Activated T-cell treated with anti-CD3 and anti-CD28 coated beads, Interleukin-2, amount 50 U/mL, for 4 hours (primary cell): ENCODE results near the gene UGT1A8. TPM values are rescaled to one million over a fixed set of nuclear protein-coding genes. Genes with fewer than 3 reads are reported as not detected.
"Not testable (repeated sequence)": the region's sequence is repeated elsewhere in the genome, so short reads cannot be mapped to it uniquely, and the experiment has no call there.

Experiments
- ATAC-seq, 2 donors: fragments of 200-7000 bp; cut with Tn5 transposase; one replicate each; pipeline ENCODE4 v1.10.0; 2021
- DNase-seq: peaks from one replicate; pipeline ENCODE4 v3.0.0-alpha.2; 2020
- H3K27me3 Mint-ChIP-seq: one replicate; pipeline ENCODE4 v1.8.0; 2021; ENCODE audit warnings: low read depth, mixed read lengths
- H3K36me3 Mint-ChIP-seq: one replicate; pipeline ENCODE4 v1.8.0; 2022; ENCODE audit warnings: mixed read lengths; ENCODE audit not compliant: insufficient read depth
- H3K4me1 Mint-ChIP-seq: one replicate; pipeline ENCODE4 v1.8.0; 2021; ENCODE audit warnings: low read depth, mixed read lengths
- H3K4me3 Mint-ChIP-seq: one replicate; pipeline ENCODE4 v1.8.0; 2021; ENCODE audit warnings: mild to moderate bottlenecking, moderate library complexity, mixed read lengths
- H3K9me3 Mint-ChIP-seq: one replicate; pipeline ENCODE4 v1.8.0; 2021; ENCODE audit warnings: mixed read lengths
- total RNA-seq, 3 donors: library from RNA; stranded (reverse); gene quantifications; one replicate each; pipeline ENCODE4 v1.2.1, GENCODE V29; 2021

UGT1A8 gene
- total RNA-seq, 3 donors from 2014 or later, result not detected

- peaks cover 21% of the 10 kb centered on the region for H3K27me3 Mint-ChIP-seq
- not testable (repeated sequence) for H3K4me1 Mint-ChIP-seq, H3K4me3 Mint-ChIP-seq
These were observed 38.5 kb downstream of the UGT1A8 start for GRCh38 chr2:233655943-233656342.

GRCh38 chr2:233656443-233656842 is 39.0 kb downstream of the UGT1A8 start:
- Mint-ChIP-seq H3K36me3 (no peaks in the 10 kb centered on the region), H3K4me3 (no peak overlapping the region), H3K9me3 (no peaks in the 10 kb centered on the region), H3K27me3 (peaks cover 24% of the 10 kb centered on the region), H3K4me1 (no peaks in the 10 kb centered on the region)
- no peak for ATAC-seq
- no peak for DNase-seq

More at GRCh38 chr2:233655943-233656342, 38.5 kb downstream of the UGT1A8 start:
- not testable (repeated sequence) for H3K9me3 Mint-ChIP-seq, H3K36me3 Mint-ChIP-seq, ATAC-seq, DNase-seq

- Mint-ChIP-seq H3K9me3 (no peaks in the 10 kb centered on the region), H3K4me1 (no peaks in the 10 kb centered on the region), H3K4me3 (no peak overlapping the region), H3K36me3 (no peaks in the 10 kb centered on the region), H3K27me3 (peaks cover 30% of the 10 kb centered on the region)
- DNase-seq (no peak), ATAC-seq (no peak)
These were observed 41.2 kb downstream of the UGT1A8 start for GRCh38 chr2:233658610-233659009.

GRCh38 chr2:233663911-233664310 is 46.5 kb downstream of the UGT1A8 start:
- H3K4me1 Mint-ChIP-seq, result no peaks in the 10 kb centered on the region
- peaks cover 5% of the 10 kb centered on the region for H3K9me3 Mint-ChIP-seq
- H3K4me3 Mint-ChIP-seq, result no peak overlapping the region
- DNase-seq (no peak), ATAC-seq (no peak)
- H3K27me3 Mint-ChIP-seq, result peaks cover 40% of the 10 kb centered on the region
- no peaks in the 10 kb centered on the region for H3K36me3 Mint-ChIP-seq

- Mint-ChIP-seq H3K4me3 (no peak overlapping the region), H3K4me1 (no peaks in the 10 kb centered on the region), H3K36me3 (no peaks in the 10 kb centered on the region), H3K27me3 (peaks cover 38% of the 10 kb centered on the region), H3K9me3 (peaks cover 5% of the 10 kb centered on the region)
- no peak for ATAC-seq
- DNase-seq, result no peak
These were observed 51.3 kb downstream of the UGT1A8 start for GRCh38 chr2:233668605-233669260.

GRCh38 chr2:233671290-233672161 is 54.1 kb downstream of the UGT1A8 start, which contains the start of gene UGT1A9:
UGT1A9 (plus strand) TSS chr2:233671898; CDS start chr2:233671935, 37 bp downstream.
- no peak within 1 kb of the TSS for H3K4me3 Mint-ChIP-seq
- peaks cover 35% of the 10 kb centered on the region for H3K27me3 Mint-ChIP-seq
- peaks cover 5% of the 10 kb centered on the region for H3K9me3 Mint-ChIP-seq
- H3K36me3 Mint-ChIP-seq, result no peaks in the 10 kb centered on the region
- ATAC-seq (no peak), DNase-seq (no peak)
- H3K4me1 Mint-ChIP-seq, result no peaks in the 10 kb centered on the region

- Mint-ChIP-seq H3K4me3 (no peak overlapping the region), H3K27me3 (peaks cover 38% of the 10 kb centered on the region), H3K4me1 (no peaks in the 10 kb centered on the region), H3K36me3 (no peaks in the 10 kb centered on the region), H3K9me3 (peaks cover 5% of the 10 kb centered on the region)
- ATAC-seq (no peak), DNase-seq (no peak)
These were observed 55.5 kb downstream of the UGT1A8 start for GRCh38 chr2:233672886-233673285.

- Mint-ChIP-seq H3K27me3 (peaks cover 34% of the 10 kb centered on the region), H3K4me1 (no peaks in the 10 kb centered on the region), H3K36me3 (no peaks in the 10 kb centered on the region), H3K4me3 (no peak overlapping the region), H3K9me3 (peaks cover under 1% of the 10 kb centered on the region)
- DNase-seq, result no peak
- ATAC-seq, result no peak
These were observed 56.5 kb downstream of the UGT1A8 start for GRCh38 chr2:233673896-233674295.

GRCh38 chr2:233674314-233674713 is 56.9 kb downstream of the UGT1A8 start:
- Mint-ChIP-seq H3K4me3 (no peak overlapping the region), H3K36me3 (no peaks in the 10 kb centered on the region), H3K4me1 (no peaks in the 10 kb centered on the region), H3K9me3 (no peaks in the 10 kb centered on the region), H3K27me3 (peaks cover 34% of the 10 kb centered on the region)
- DNase-seq, result no peak
- no peak for ATAC-seq

- DNase-seq, result no peak
- H3K27me3 Mint-ChIP-seq, result peaks cover 37% of the 10 kb centered on the region
- no peaks in the 10 kb centered on the region for H3K9me3 Mint-ChIP-seq
- no peaks in the 10 kb centered on the region for H3K4me1 Mint-ChIP-seq
- no peak overlapping the region for H3K4me3 Mint-ChIP-seq
- ATAC-seq, result no peak
- no peaks in the 10 kb centered on the region for H3K36me3 Mint-ChIP-seq
These were observed 57.6 kb downstream of the UGT1A8 start for GRCh38 chr2:233674995-233675394.

GRCh38 chr2:233676046-233676445 is 58.6 kb downstream of the UGT1A8 start:
- Mint-ChIP-seq H3K4me1 (no peaks in the 10 kb centered on the region), H3K36me3 (no peaks in the 10 kb centered on the region), H3K27me3 (peaks cover 27% of the 10 kb centered on the region), H3K4me3 (no peak overlapping the region), H3K9me3 (no peaks in the 10 kb centered on the region)
- DNase-seq (no peak), ATAC-seq (no peak)

GRCh38 chr2:233679196-233679595 is 61.8 kb downstream of the UGT1A8 start:
- no peaks in the 10 kb centered on the region for H3K4me1 Mint-ChIP-seq
- H3K4me3 Mint-ChIP-seq, result no peak overlapping the region
- ATAC-seq (no peak), DNase-seq (no peak)
- peaks cover 17% of the 10 kb centered on the region for H3K27me3 Mint-ChIP-seq
- H3K36me3 Mint-ChIP-seq, result no peaks in the 10 kb centered on the region
- no peaks in the 10 kb centered on the region for H3K9me3 Mint-ChIP-seq

GRCh38 chr2:233680361-233681045 is 63.1 kb downstream of the UGT1A8 start:
- Mint-ChIP-seq H3K27me3 (peaks cover 11% of the 10 kb centered on the region), H3K36me3 (no peaks in the 10 kb centered on the region), H3K4me3 (no peak overlapping the region), H3K9me3 (no peaks in the 10 kb centered on the region), H3K4me1 (no peaks in the 10 kb centered on the region)
- no peak for DNase-seq
- no peak for ATAC-seq

GRCh38 chr2:233681521-233682099 is 64.2 kb downstream of the UGT1A8 start, which contains the start of gene UGT1A7:
UGT1A7 (plus strand) TSS chr2:233681901; CDS start chr2:233681938, 37 bp downstream.
- no peak for ATAC-seq
- DNase-seq, result no peak
- Mint-ChIP-seq H3K4me3 (no peak within 1 kb of the TSS), H3K4me1 (no peaks in the 10 kb centered on the region), H3K9me3 (no peaks in the 10 kb centered on the region), H3K27me3 (peaks cover 10% of the 10 kb centered on the region), H3K36me3 (no peaks in the 10 kb centered on the region)
